K562 (cell line): ENCODE results near the gene BHLHE40.

Experiments
- CREB1 ChIP-seq, 2 experiments: sonication (generic) in 1 of 2; formaldehyde crosslinking in 1 of 2; IDR thresholded peaks; 2 replicates each; pipeline versions ENCODE4 v1.6.1 to v1.8.0; 2012 to 2022; ENCODE audit warnings: inconsistent platforms in 1 of 2, mild to moderate bottlenecking in 1 of 2, missing genetic modification reagents in 1 of 2, moderate library complexity in 1 of 2
- EZH2 ChIP-seq: IDR thresholded peaks from 2 replicates; pipeline ENCODE4 v1.6.1; 2012; ENCODE audit warnings: low read depth, mild to moderate bottlenecking, inconsistent platforms, low read length, borderline replicate concordance
- FOS ChIP-seq: IDR thresholded peaks from 3 replicates; pipeline ENCODE4 v1.6.1; 2011; ENCODE audit not compliant: insufficient read length; ENCODE audit errors: extremely low read depth
- ZSCAN29 ChIP-seq: fragments of 450-650 bp; IDR thresholded peaks from 2 replicates; pipeline ENCODE4 v1.6.1; 2017

DNA sequence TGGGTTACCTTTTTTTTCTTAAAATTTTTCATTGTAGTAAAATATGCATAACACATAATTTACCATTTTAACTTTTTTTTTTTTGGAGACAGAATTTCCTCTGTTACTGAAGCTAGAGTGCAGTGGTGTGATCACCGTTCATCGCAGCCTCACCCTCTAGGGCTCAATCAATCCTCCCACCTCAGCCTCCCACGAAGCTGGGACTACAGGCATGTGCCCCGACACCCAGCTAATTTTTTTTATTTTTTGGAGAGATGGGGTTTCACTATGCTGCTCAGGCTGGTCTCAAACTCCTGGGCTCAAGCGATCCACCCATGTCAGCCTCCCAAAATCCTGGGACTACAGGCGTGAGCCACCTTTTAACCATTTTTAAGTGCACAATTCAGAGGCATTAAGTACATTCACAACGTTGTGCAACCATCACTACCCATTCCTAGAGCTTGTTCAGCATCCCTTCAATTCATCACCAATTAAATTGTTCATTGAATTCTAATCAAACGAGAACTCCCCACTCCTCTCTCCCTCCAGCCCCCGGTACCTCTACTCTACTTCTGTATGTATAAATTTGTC lies 44.6 kb downstream of the BHLHE40 start:
- TF ChIP-seq CREB1 (IDR thresholded peaks at IDR 0.05) (no peak), CREB1 (CRISPR knock-in tag; IDR thresholded peaks at IDR 0.05) (no peak), FOS (no peak), EZH2 (no peak), ZSCAN29 (no peak)
